HepG2 (cell line): ENCODE results near the gene PHF23. TPM values are rescaled to one million over a fixed set of nuclear protein-coding genes. Genes with fewer than 3 reads are reported as not detected.
A peak's percentile ranks its signal among the peaks of the same experiment; 100 is the strongest.

Source experiments
- AKAP8 ChIP-seq: sonication (generic); formaldehyde crosslinking; IDR thresholded peaks from 2 replicates; pipeline ENCODE4 v1.5.1; 2020; ENCODE audit warnings: mild to moderate bottlenecking, missing genetic modification reagents
- ATF1 ChIP-seq: IDR thresholded peaks from 2 replicates; pipeline ENCODE4 v1.6.1; 2016; ENCODE audit warnings: mild to moderate bottlenecking, control low read depth
- ATF7 ChIP-seq, 2 experiments: fragments of 450-650 bp in 1 of 2; sonication (generic) in 1 of 2; formaldehyde crosslinking in 1 of 2; IDR thresholded peaks; 2 replicates each; pipeline versions ENCODE4 v1.4.0 to v1.6.1; 2016 to 2020; ENCODE audit warnings: antibody characterized with exemption in 1 of 2, mild to moderate bottlenecking in 1 of 2, missing genetic modification reagents in 1 of 2
- DNMT1 ChIP-seq: sonication (generic); formaldehyde crosslinking; IDR thresholded peaks from 2 replicates; pipeline ENCODE4 v1.5.1; 2020; ENCODE audit warnings: mild to moderate bottlenecking, missing genetic modification reagents
- E2F2 ChIP-seq: sonication (generic); formaldehyde crosslinking; IDR thresholded peaks from 2 replicates; pipeline ENCODE4 v1.4.0; 2020; ENCODE audit warnings: missing genetic modification reagents, borderline replicate concordance
- FOXA3 ChIP-seq: IDR thresholded peaks from 2 replicates; pipeline ENCODE4 v1.6.1; 2016; ENCODE audit warnings: missing genetic modification reagents, missing compliant biosample characterization
- HNF4G ChIP-seq, 2 experiments: sonication (generic) in 1 of 2; formaldehyde crosslinking in 1 of 2; IDR thresholded peaks; 2 replicates each; pipeline versions ENCODE4 v1.4.0 to v1.6.1; 2011 to 2020; ENCODE audit warnings: borderline replicate concordance in 2 of 2, low read depth in 2 of 2, mild to moderate bottlenecking in 2 of 2, low read length in 1 of 2, missing genetic modification reagents in 1 of 2, moderate library complexity in 1 of 2
- HOXA9 ChIP-seq: sonication (generic); formaldehyde crosslinking; IDR thresholded peaks from 2 replicates; pipeline ENCODE4 v1.8.1; 2022; ENCODE audit warnings: missing genetic modification reagents, mild to moderate bottlenecking, moderate library complexity, borderline replicate concordance
- IKZF1 ChIP-seq: fragments of 450-650 bp; IDR thresholded peaks from 2 replicates; pipeline ENCODE4 v1.7.1; 2016
- KDM1A ChIP-seq: IDR thresholded peaks from 2 replicates; pipeline ENCODE4 v1.6.1; 2016; ENCODE audit warnings: missing compliant biosample characterization
- KDM4B ChIP-seq: sonication (generic); formaldehyde crosslinking; IDR thresholded peaks from 2 replicates; pipeline ENCODE4 v1.4.0; 2020; ENCODE audit warnings: missing genetic modification reagents
- RFX1 ChIP-seq: fragments of 450-650 bp; IDR thresholded peaks from 2 replicates; pipeline ENCODE4 v1.6.1; 2017
- SALL1 ChIP-seq: sonication (generic); formaldehyde crosslinking; IDR thresholded peaks from 2 replicates; pipeline ENCODE4 v1.8.0; 2022; ENCODE audit warnings: mild to moderate bottlenecking, missing genetic modification reagents
- TBP ChIP-seq: sonication (generic); formaldehyde crosslinking; IDR thresholded peaks from 2 replicates; pipeline ENCODE4 v1.5.0; 2020; ENCODE audit warnings: missing genetic modification reagents
- THYN1 ChIP-seq: sonication (generic); formaldehyde crosslinking; IDR thresholded peaks from 2 replicates; pipeline ENCODE4 v1.8.1; 2023; ENCODE audit warnings: low read depth, mild to moderate bottlenecking, moderate library complexity, missing genetic modification reagents, borderline replicate concordance
- ZHX1 ChIP-seq: sonication (generic); formaldehyde crosslinking; IDR thresholded peaks from 2 replicates; pipeline ENCODE4 v1.8.1; 2022; ENCODE audit warnings: low read depth, mild to moderate bottlenecking, missing genetic modification reagents
- ZNF552 ChIP-seq: sonication (generic); formaldehyde crosslinking; IDR thresholded peaks from 2 replicates; pipeline ENCODE4 v1.9.0; 2022; ENCODE audit warnings: missing genetic modification reagents, mild to moderate bottlenecking, borderline replicate concordance
- ZNF747 ChIP-seq: sonication (generic); formaldehyde crosslinking; IDR thresholded peaks from 2 replicates; pipeline ENCODE4 v1.8.1; 2023; ENCODE audit warnings: missing genetic modification reagents, mild to moderate bottlenecking, borderline replicate concordance
- ZSCAN12 ChIP-seq: sonication (generic); formaldehyde crosslinking; IDR thresholded peaks from 2 replicates; pipeline ENCODE4 v1.9.0; 2021; ENCODE audit warnings: mild to moderate bottlenecking, missing genetic modification reagents
- polyA plus RNA-seq, 8 experiments: library from polyadenylated mRNA; depleted of rRNA in 3 of 8; stranded (reverse) in 7 of 8; unstranded in 1 of 8; fragments of >200 nt; fragmentation: Illumina TruSeq in 4 of 8; extraction: Trizol in 4 of 8; gene quantifications; 2 replicates each; pipeline versions ENCODE4 v1.2.1 to v1.2.3, GENCODE V29; 2011 to 2016; ENCODE audit warnings: low read depth in 4 of 8, missing spikeins in 1 of 8, mixed read lengths in 1 of 8; ENCODE audit not compliant: insufficient read depth in 1 of 8
- total RNA-seq, 5 experiments: library from RNA; depleted of rRNA; stranded (reverse); fragments of >200 nt; fragmentation: Illumina TruSeq; extraction: Trizol; gene quantifications; 2 replicates each; pipeline ENCODE4 v1.2.3, GENCODE V29; 2016; ENCODE audit warnings: low read depth in 1 of 5
- TF ChIP-seq, protein P1 (sequence below): sonication (generic); formaldehyde crosslinking; IDR thresholded peaks from 2 replicates; pipeline ENCODE4 v1.5.0; 2020; ENCODE audit warnings: mild to moderate bottlenecking, missing genetic modification reagents, borderline replicate concordance
- TF ChIP-seq, protein P2 (sequence below): sonication (generic); formaldehyde crosslinking; IDR thresholded peaks from 2 replicates; pipeline ENCODE4 v1.4.0; 2020; ENCODE audit warnings: mild to moderate bottlenecking, missing genetic modification reagents, borderline replicate concordance

Gene PHF23
- total and polyA plus RNA-seq, 2 of the 13 experiments (the other 11 are each of a cell fraction or from before 2014, with no cell fraction given), result 27.6 to 33.2 TPM

GRCh38 chr17:7234083-7234951 is 4.9 kb downstream of the PHF23 start, which contains the start of gene DVL2 (continued):
- peak; percentile 72; the same call in 1 of the 2 replicates for TF ChIP-seq E2F2 (CRISPR knock-in tag)
- TF ChIP-seq HNF4G (IDR thresholded peaks at IDR 0.05; ENCODE audit: borderline replicate concordance, low read depth, low read length), result no peak
- TF ChIP-seq HNF4G (CRISPR knock-in tag; IDR thresholded peaks at IDR 0.05; ENCODE audit: borderline replicate concordance, low read depth), result peak; percentile 61; the same call in 1 of the 2 replicates
- peak; percentile 95; the same call in 1 of the 2 replicates for TF ChIP-seq ZNF747 (CRISPR knock-in tag)
- TF ChIP-seq TBP (CRISPR knock-in tag), result no peak
- TF ChIP-seq ATF1 (CRISPR knock-in tag), result no peak
- no peak for TF ChIP-seq RFX1
- TF ChIP-seq THYN1 (CRISPR knock-in tag), result peak; percentile 71; the same call in 1 of the 2 replicates
- TF ChIP-seq ZNF552, result no peak; the same call in 1 of the 2 replicates
- TF ChIP-seq FOXA3 (CRISPR knock-in tag), result peak; percentile 55; the same call in 1 of the 2 replicates
- no peak for TF ChIP-seq IKZF1
- TF ChIP-seq, protein P1, sequence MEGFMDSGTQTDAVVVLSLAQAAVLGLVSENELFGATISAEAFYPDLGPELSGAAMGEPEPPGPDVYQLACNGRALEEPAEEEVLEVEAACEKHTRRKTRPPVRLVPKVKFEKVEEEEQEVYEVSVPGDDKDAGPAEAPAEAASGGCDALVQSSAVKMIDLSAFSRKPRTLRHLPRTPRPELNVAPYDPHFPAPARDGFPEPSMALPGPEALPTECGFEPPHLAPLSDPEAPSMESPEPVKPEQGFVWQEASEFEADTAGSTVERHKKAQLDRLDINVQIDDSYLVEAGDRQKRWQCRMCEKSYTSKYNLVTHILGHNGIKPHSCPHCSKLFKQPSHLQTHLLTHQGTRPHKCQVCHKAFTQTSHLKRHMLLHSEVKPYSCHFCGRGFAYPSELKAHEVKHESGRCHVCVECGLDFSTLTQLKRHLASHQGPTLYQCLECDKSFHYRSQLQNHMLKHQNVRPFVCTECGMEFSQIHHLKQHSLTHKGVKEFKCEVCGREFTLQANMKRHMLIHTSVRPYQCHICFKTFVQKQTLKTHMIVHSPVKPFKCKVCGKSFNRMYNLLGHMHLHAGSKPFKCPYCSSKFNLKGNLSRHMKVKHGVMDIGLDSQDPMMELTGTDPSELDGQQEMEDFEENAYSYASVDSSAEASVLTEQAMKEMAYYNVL (CRISPR knock-in tag), result no peak
- TF ChIP-seq, protein P2, sequence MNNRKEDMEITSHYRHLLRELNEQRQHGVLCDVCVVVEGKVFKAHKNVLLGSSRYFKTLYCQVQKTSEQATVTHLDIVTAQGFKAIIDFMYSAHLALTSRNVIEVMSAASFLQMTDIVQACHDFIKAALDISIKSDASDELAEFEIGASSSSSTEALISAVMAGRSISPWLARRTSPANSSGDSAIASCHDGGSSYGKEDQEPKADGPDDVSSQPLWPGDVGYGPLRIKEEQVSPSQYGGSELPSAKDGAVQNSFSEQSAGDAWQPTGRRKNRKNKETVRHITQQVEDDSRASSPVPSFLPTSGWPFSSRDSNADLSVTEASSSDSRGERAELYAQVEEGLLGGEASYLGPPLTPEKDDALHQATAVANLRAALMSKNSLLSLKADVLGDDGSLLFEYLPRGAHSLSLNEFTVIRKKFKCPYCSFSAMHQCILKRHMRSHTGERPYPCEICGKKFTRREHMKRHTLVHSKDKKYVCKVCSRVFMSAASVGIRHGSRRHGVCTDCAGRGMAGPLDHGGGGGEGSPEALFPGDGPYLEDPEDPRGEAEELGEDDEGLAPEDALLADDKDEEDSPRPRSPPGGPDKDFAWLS (CRISPR knock-in tag), result no peak
- TF ChIP-seq KDM4B (CRISPR knock-in tag), result no peak
- peak; percentile 77 for TF ChIP-seq DNMT1 (CRISPR knock-in tag)
- TF ChIP-seq HOXA9 (CRISPR knock-in tag), result peak; percentile 29; the same call in 1 of the 2 replicates
- peak; percentile 100 for TF ChIP-seq AKAP8 (CRISPR knock-in tag)
- peak; percentile 67; the same call in 1 of the 2 replicates for TF ChIP-seq SALL1 (CRISPR knock-in tag)
- TF ChIP-seq ATF7 (IDR thresholded peaks at IDR 0.05), result no peak
- peak; percentile 53; the same call in 1 of the 2 replicates for TF ChIP-seq ATF7 (CRISPR knock-in tag; IDR thresholded peaks at IDR 0.05)
- TF ChIP-seq ZSCAN12 (CRISPR knock-in tag), result no peak
- no peak for TF ChIP-seq KDM1A (CRISPR knock-in tag)
- TF ChIP-seq ZHX1, result no peak
